Right lung (tissue), 5 donors: ENCODE data around the gene PDGFD. TPM values are rescaled to one million over a fixed set of nuclear protein-coding genes. Genes with fewer than 3 reads are reported as not detected.

ENCODE experiments used
- DNase-seq, 2 donors: peaks; one replicate each; pipeline ENCODE4 v3.0.0-alpha.2; 2013
- polyA plus RNA-seq, 5 donors: library from polyadenylated mRNA; unstranded; fragments of 120-200 nt; gene quantifications; one replicate each; pipeline versions ENCODE4 v1.2.1 to v1.2.3, GENCODE V29; 2013; ENCODE audit warnings: inconsistent platforms in 1 of 5, low replicate concordance in 1 of 5; ENCODE audit not compliant: insufficient read length in 5 of 5, insufficient read depth in 1 of 5

The PDGFD gene
- polyA plus RNA-seq, 5 donors, result 4.3 to 7.6 (median 6.0) TPM

DNA sequence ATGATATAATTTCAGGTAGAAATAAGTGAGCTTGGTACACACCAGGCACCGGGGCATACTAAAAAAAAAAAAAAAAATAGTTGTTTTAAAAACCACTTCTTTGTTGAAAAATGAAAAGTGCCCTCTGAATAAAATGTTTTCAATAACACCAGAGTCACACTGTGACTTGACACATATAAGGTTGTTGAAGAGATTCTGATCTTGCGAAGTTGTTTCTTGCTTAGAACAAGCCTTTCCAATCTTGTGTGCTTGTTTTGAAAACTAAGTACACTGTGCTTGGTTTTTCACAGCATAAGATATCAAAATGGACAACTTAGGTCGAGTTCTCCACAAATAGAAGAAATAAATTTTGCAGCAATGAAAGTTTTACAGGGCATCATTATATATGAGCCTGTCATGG, 17.0 kb downstream of the PDGFD start:
- DNase-seq, result no peak

DNA sequence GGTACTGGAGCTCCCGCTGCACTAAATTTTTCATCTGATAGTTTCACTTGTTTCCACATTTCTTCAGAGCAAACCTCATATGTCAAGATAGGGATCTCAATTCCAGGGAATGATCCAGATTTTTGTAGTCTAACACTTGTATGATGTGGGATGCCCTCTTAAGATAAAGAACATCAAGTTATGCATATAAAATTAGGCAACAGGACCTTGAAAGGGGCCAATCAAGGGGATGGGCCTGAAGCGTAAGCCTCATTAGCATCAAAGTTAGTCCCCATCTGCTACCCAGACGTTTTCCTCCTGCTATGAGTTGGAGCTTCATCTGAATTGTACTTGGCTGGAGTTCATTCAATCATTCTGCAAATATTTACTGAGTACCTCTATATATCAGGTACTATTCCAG, 17.5 kb downstream of the PDGFD start:
- no peak for DNase-seq

DNA sequence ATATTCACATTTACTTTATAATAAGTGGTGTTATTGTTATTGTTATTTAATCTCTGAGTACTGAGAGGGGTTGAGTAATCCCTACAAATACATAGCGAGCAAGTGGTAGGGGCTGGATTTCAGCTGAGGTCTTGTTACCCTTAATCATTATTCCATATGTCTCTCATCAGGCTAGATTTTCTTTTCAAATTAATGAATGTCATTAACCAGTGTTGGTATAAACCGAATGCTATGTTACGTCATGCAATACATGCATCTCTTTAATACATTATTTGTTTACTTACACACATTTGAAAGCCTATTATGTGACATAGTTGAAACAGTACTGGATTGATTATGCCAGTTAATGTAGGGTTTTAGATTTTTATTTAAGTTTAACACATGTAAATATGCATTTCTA, 18.9 kb downstream of the PDGFD start:
- DNase-seq, result peak; percentile 7 to 13

DNA sequence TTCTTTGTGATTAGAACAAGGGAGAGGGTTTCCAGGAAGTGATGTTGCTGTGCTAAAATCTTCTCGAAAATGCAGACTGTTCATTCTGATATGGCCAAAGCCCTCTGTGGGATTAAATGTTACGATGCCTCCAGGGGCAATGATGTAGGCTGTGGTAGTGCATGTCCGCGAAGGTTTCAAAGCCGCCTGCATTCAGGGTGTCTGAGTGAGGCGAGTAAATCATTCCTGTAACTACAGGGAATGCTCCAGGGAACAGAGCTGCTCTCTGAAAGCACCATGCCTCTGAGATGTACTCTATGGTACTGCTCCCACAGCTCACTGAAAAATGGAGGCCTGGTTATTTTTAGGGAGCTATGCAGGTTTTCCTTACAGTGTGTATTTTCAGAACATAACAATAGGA, 21.2 kb downstream of the PDGFD start:
- DNase-seq, result no peak

DNA sequence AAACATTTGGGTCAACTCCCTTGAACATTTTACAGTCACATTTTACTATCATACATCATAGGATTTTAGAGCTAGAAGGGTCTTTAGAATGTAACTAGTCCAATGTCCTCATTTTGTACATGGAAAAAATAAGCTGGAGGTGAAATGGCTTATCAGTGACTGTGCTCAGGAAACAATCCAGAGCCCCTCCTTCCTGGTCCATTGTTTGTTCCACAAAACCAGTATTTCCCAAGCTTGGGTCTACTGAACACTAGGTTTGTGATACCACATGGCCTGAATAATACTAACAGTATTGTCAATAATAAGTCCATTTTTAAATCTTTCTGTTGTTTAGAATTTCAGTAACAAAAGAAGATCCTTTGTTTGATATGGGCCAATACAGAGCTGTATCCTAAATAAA, 27.1 kb downstream of the PDGFD start:
- DNase-seq, result no peak

DNA sequence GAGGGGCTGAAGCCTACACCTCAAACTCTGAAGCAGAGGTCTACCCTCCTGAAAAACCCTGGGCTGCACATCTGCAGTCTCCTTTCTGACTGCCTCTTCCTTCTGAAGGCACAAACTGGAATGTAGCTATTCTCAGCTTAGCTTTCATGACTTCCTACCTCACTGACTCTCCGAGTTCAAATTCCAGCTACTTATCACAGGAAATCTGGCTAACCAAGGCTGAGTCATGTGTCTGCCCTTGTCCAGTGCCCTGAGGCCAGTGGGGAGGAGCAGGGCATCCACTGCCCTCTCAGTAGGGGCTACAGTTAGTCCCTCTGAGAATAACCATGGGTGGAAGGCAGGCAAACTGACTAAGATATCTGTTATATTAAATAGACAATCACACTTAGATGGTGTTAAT, 29.2 kb downstream of the PDGFD start:
- DNase-seq, result no peak

DNA sequence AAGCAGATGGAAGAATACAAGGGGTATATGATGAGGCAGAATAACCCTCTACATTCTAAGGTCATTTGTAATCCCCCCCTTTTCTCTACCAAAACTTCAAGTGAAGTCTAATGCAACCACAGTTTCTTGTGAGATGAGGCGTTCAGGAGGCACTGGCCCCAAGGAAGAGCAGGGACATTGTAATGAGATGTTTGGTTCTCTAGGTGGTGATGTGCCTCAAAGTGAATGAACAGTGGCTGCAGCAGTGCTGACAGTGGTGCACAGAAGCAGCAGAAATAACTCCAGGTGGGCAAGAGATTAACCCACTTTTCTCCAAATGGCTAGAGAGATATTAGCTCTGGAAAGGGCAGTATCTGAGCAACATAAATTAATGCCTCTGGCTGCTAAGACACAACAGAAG, 33.8 kb downstream of the PDGFD start:
- DNase-seq, result no peak

DNA sequence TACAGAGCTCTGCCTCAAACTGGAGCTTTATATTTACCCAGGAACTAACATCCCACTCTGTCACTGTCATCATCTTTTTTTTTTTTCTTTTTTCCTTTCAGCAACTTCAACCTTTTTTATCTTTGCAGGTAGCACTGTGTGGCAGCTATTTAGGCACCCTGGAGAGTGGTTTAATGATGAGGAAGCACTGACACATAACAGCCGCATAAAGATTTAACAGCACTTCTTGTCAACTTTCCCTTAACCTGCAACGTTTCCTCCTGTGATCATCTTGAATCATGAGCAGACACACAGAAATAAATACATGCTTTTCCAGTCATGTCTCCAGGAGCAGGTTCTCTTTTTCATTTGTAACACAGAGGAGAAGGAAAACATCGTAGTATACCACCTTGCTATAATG, 34.8 kb downstream of the PDGFD start:
- DNase-seq, result no peak

DNA sequence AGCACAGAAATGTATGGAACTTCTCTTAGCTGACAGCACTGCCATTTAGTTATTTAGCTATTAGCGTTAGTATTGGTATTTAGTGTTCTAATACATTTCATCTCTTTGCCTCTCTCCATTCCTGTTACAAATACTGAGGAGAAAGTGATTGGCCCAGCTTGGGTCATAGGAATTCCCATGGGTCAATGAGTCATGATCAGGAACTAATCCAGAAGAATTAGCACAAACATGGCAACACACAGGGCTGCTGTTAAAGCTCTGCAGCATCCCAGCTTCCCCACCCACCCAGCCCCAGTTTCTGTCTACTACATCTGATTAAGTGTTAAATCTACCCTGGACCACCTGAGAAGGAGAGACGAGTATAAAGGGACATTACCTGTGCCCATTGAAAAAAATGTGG, 36.1 kb downstream of the PDGFD start:
- DNase-seq, result no peak

DNA sequence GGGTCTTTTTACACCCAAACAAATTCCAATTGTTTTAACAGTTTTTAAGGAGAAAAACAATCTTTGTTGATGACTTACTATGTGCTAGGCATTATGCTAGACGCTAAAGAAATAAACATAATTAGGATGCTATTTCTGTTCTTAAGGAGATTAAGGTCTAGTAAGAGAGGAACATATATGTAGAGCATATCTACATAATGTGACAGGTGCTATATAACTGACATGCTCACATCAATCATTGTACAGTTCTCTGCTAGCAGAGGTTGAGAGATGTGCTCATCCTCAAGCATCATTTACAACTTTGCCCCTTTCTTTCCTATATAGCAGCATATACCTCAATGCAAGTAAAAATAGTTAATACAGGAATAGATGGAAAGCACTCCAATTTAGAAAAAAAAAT, 37.5 kb downstream of the PDGFD start:
- no peak for DNase-seq

DNA sequence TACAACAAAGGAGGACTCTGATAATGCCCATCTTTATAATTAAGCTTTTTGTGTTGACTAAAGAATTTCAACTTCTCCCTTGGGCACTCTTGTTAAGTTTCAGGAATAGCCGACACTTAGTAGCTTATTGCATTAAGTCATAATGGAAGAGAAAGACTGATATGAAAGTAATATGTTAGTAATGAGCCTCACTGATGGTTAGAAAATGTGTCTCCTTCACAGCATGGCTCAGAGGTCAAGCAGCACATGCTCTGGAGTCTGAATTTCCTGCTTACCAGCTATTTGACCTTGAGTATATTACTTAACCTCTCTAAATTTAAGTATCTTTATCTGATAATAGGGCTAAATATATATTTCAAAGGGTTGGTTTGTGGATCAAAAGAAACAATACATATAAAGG, 39.0 kb downstream of the PDGFD start:
- no peak for DNase-seq

DNA sequence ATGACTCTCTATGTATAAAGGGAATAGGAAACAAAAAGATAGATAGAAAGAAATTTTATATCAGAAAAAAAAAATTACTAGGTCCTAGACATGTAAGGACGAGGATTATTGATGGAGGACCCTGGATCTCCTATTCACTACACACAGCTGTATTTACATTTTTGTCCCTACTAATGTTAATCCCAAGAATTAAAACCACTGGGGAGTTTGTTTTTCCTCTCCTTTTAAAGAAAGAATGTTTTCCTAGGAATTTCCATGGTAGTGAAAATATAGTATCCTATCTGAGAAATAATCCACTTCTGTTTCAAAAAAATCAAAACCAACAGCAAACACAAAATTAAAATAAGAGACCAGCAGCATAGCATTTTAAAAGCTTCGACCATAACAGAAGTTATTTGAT, 41.1 kb downstream of the PDGFD start:
- no peak for DNase-seq

DNA sequence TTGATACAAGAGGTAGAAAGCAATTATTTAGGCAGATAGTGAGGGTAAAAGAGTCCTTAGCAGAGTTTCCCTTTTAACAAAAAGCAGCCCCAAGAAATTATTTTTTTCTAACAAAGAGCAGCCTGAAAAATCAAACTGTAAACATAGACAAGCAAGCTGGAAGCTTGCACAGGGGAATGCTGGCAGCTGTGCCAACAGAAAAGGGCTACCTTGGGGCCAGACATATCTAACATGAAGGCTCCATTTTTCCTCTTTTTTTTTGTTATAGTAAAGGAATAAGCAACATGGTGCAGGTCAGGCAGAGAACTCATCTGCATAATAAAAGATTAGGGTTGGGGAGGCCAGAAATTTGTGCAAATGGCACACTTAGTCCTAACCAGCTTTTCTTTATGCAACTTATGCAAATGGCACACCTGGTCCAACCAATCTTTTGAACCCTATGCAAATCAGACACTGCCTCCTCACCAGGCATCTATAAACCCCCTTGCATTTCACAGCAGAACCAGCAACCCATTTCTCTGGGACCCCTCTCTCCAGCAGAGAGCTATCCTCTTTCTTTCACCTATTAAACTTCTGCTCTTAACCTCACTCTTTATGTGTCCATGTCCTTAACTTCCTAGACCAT, 41.8 kb downstream of the PDGFD start:
- DNase-seq, result no peak

DNA sequence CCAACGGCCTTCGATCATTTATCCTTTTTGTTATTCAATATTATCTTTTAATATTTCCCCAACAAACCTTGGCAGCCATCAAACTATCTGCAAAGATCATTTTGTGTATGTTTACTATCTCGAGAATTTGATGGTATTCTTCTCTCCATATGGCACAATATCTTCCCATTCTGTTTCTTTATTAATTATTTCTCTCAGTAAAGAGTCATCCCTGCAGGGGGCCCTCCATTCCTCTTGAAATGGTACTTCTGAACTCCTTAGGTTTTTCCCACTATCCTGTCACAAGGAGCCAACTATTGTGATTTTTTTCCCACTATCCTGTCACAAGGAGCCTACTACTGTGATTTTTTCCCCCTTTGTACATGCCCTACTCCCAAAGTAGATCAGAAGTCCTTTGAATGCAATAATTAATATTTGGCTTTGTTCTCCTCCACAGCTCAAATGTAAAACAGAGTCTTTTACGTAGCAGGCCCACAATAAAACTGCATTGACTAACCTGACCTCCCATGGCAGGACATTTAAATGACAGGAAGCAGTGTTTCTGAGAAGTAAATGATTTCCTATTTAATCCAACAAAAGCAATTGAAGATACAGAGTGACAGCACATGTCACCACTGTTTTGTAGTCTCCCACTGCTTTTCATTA, 43.3 kb downstream of the PDGFD start:
- no peak for DNase-seq

DNA sequence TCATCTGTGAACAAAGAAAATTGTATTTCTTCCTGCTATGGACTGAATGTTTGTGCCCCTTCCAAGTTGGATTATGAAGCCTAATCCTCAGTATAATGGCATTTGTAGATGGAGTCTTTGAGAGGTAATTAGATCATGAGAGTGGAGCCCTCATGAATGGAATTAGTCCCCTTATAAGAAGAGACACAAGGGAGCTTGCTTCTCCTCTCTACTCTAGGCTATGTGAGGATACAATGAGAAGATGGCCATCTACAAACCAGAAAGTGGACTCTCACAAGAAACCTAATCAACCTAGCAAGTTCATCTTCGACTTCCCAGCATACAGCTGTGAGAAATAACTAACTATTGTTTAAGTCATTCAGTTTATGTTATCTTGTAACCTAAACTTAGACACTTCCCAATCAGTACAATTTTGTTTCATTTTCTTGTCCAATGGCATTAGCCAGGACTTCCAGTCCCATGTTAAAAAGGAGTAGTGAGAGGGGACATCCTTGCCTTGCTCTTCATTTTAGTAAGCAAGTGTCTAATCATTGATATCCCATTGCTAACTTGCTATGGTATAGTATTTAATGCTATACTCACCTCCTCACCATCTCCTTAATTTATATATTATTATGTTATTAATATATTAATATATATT, 45.7 kb downstream of the PDGFD start:
- DNase-seq, result no peak

DNA sequence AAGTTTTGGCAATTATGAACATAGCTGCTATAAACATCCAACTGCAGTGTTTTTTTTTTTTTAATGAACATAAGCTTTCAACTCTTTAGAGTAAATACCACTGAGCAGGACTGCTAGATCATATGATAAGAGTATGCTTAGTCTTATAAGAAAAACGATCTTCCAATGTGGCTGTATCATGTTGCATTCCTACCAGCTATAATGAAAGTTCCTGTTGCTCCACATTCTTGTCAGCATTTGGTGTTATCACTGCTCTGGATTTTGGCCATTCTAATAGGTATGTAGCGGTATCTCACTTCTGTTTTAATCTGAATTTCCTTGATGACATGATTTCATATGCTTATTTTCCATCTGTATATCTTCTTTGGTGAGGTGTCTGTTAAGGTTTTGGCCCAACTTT, 50.4 kb downstream of the PDGFD start:
- DNase-seq, result no peak

DNA sequence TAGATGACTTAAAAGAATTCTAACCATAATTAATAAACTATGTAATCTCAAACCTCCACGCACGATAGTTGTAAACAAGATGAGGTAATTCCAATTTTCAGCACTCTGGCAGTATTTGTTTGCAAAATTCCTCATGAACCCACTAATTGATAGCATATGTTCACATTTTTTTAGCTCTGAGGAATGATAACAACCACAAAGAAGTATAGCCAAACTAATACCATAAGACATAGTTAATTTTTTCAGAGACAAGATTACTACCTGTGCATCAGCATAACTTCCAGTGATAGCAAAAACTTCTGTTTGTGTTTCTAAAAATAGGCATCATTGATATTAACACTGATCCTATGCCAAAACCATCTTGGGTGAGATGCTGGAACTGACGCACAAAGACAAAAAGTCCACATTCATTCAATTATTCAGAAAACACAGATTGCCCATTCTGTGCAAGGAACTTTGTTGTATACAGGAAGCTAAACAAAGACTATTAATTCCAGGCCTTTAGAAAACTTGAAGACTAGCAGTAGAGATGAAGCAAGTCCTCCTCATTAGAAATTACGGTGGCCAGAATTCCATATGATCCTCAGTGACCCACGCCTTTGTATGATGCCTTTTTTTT, 57.7 kb downstream of the PDGFD start:
- no peak for DNase-seq

DNA sequence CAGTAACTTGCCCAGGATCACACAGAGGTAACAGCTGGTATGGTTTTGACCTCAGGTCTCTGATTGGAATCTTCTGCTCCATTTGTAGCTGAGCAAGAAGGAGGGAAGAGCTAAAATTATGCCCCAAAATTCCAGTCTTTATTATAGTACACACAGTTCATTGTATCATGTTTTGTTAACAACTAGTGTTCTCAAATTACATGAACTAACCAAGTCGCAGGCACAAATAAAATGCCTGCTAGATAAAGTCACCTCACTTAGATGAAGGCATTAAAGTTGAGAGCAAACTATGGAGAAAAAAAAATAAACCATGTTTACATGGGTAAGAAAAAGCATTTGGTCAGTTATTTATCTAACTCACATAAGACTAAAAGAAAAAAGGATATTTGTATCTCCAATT, 58.8 kb downstream of the PDGFD start:
- no peak for DNase-seq

DNA sequence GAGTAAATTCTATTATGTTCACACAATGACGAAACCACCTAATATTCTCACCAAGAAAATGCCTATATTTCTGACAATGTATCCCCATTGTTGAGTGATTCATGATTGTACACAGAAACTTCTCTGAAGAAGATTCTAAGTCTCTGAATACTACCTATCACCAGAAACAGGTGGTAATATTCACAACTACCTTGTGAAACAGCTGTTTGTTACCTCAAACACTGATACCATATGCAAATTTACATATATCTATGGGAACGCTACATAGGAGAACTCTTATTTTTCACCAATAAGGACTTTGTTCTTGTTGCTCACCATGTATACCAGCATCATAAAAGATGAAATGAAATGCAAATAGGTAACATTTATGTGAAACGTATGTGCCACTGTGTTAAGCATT, 59.3 kb downstream of the PDGFD start:
- no peak for DNase-seq

DNA sequence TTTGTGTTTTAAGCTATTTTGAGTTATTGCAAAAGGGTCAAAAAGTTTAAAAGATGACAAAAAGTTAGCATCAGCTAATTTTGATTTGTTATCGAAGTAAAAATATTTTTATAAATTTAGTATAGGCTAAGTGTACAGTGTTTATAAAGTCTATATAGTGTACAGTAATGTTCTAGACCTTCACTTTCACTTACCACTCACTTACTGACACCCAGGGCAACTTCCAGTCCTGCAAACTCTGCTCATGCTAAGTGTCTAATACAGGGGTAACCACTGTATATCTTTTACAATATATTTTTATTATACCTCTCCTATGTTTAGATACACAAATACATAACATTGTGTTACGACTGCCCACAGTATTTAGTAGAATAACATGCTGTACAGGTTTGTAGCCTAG, 59.7 kb downstream of the PDGFD start:
- no peak for DNase-seq

DNA sequence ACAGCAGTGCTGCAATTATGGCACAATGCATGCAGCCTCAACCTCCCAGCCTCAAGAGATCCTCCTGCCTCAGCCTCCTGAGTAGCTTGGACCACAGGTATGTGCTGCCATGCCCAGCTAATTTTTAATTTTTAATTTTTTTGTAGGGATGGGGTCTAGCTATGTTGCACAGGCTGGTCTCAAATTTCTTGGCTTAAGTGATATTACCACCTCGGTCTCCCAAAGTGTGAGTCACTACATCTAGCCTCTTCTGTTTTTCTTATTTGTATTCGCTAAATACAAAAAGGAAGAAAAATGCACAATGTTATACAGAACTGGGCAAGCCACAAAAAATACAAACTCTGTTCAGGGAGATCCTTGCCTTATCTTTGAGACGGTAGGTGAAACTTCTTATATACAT, 65.4 kb downstream of the PDGFD start:
- DNase-seq, result no peak

DNA sequence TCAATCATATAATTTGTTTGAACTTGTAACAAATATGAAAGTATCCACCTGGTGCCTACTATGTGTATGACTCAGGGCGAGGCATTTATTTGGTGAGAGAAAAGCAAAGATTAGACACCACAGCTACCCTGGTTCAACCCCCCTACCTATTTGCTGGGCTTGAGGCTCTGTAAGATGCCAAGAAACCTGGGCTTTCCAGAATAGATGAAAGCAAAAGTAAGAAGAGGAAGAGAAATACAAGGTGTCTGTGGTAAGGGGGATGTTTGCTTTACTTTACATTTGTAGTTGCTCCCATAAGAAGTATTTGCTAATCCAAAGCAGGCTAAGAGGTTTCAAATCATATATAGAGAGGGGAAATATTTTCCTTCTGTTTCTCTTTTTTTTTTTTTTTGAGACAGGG, 65.8 kb downstream of the PDGFD start:
- no peak for DNase-seq

DNA sequence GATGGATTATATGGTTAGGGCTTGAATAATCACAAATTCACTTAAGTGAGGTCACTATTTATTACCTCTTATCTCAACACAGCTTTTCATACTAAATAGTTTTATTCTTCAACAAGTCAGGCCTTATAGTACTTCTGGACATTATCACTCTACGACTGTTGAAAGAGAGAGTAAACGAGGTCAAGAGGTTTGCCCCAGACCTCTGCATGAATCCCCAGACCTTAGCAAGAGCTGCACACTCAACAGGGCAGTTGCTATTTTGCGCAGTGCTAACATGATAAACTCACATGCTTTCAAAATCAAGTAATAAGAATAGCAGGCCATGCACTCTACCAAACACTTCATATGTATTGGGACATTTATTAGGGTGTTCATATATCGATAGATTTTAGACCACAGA, 67.0 kb downstream of the PDGFD start:
- DNase-seq, result no peak
